Vagina (tissue), 2 donors: Measurements from ENCODE around the gene GLT1D1. TPM values are rescaled to one million over a fixed set of nuclear protein-coding genes. Genes with fewer than 3 reads are reported as not detected.

Experiments used
- DNase-seq, 2 donors: peaks; one replicate each; pipeline ENCODE4 v3.0.0-alpha.2; 2017; ENCODE audit errors: extremely low spot score in 2 of 2
- H3K27ac ChIP-seq: fragments of 200-600 bp; sonication (generic); one replicate; pipeline ENCODE4 v1.5.1; 2019
- H3K27me3 ChIP-seq: fragments of 200-600 bp; sonication (generic); one replicate; pipeline ENCODE4 v1.5.1; 2019
- H3K36me3 ChIP-seq, 2 donors: fragments of 200-600 bp; sonication (generic); one replicate each; pipeline ENCODE4 v1.5.1; 2017 to 2019
- H3K4me1 ChIP-seq: fragments of 200-600 bp; sonication (generic); one replicate; pipeline ENCODE4 v1.5.1; 2019
- H3K4me3 ChIP-seq, 2 donors: fragments of 200-600 bp; sonication (generic); 1 replicate in 1 of 2; 2 replicates in 1 of 2; pipeline ENCODE4 v1.5.1; 2016 to 2019
- H3K9me3 ChIP-seq: fragments of 200-600 bp; sonication (generic); one replicate; pipeline ENCODE4 v1.5.1; 2019
- CTCF ChIP-seq, 3 experiments: fragments of 450-650 bp in 2 of 3; fragments of 200-600 bp in 1 of 3; sonication (generic) in 1 of 3; IDR thresholded peaks; one replicate each; pipeline ENCODE4 v1.5.1; 2017 to 2019; ENCODE audit warnings: antibody characterized with exemption in 3 of 3, mild to moderate bottlenecking in 2 of 3, moderate library complexity in 2 of 3
- POLR2A ChIP-seq, 2 donors: fragments of 450-650 bp; IDR thresholded peaks; one replicate each; pipeline ENCODE4 v1.6.1; 2017; ENCODE audit warnings: antibody characterized with exemption in 2 of 2, mild to moderate bottlenecking in 2 of 2, moderate library complexity in 2 of 2
- POLR2AphosphoS5 ChIP-seq, 2 donors: sonication (generic); formaldehyde crosslinking; IDR thresholded peaks; one replicate each; pipeline ENCODE4 v1.9.0; 2017; ENCODE audit warnings: antibody characterized with exemption in 2 of 2, mild to moderate bottlenecking in 2 of 2, low read depth in 1 of 2; ENCODE audit not compliant: insufficient read depth in 1 of 2
- intact Hi-C: fragments of 100-400 bp; cut with DNase I; formaldehyde crosslinking; loops from one replicate; pipeline ENCODE4 v1.15.1; 2023
- total RNA-seq: library from RNA; depleted of rRNA; stranded (reverse); fragments of >200 nt; gene quantifications from one replicate; pipeline ENCODE4 v1.2.3, GENCODE V29; 2016

Gene GLT1D1
- total RNA-seq, 1 donor from 2014 or later = 0.74 TPM

DNA sequence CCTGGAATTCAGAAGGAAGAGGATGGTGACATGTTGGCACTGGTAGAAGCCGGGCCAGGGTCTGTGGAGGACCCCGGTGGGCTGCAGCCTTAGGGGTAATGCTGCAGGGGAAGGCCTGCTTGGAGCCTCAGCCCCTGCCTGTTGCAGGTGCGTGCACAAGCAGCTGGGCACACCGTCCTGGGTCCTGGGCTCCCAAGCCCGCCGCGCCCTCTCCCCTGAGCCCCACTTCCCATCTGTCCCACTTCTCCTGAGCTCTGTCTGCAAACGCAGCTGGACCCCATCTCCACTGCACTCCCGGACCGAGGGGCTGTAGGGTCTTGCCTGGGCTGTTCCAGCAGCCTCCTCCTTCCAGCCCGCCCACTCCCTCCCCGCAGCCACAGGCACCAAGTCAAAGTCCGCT is 116.8 kb downstream of the GLT1D1 start:
- TF ChIP-seq POLR2A (IDR thresholded peaks at IDR 0.05) = no peak
- no peak for TF ChIP-seq CTCF (IDR thresholded peaks at IDR 0.05)
- no peak for TF ChIP-seq POLR2AphosphoS5 (IDR thresholded peaks at IDR 0.05; ENCODE audit: insufficient read depth in 1 of 2, low read depth in 1 of 2)
- H3K4me1 ChIP-seq = no peaks in the 10 kb centered on the region
- no peak overlapping the region for H3K4me3 ChIP-seq
- H3K27me3 ChIP-seq = no peaks in the 10 kb centered on the region
- no peak for DNase-seq
- no peak overlapping the region for H3K27ac ChIP-seq
- H3K36me3 ChIP-seq = no peaks in the 10 kb centered on the region
- intact Hi-C loops = no loop called here
- no peaks in the 10 kb centered on the region for H3K9me3 ChIP-seq

DNA sequence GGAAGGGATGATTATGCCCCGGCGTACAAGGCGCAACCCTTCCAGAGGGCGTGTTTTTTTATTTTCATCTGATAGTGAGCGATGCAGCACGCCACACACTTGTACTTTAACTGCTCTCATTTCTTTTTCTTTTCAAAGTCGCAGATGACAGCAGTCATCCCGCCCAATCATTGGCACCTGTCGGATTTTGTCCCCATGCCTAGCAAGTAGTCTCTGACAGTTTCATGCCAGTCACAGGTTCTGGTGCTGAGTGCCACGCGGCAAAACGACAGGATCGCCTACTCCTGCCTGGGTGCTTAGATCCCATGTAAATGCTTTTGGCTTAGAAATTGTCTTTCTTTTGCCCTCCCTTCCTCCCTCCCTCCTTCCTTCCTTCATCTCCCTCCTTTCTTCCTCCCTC is 117.7 kb downstream of the GLT1D1 start:
- no peaks in the 10 kb centered on the region for H3K36me3 ChIP-seq
- no peak overlapping the region for H3K27ac ChIP-seq
- H3K27me3 ChIP-seq = no peaks in the 10 kb centered on the region
- no peaks in the 10 kb centered on the region for H3K9me3 ChIP-seq
- TF ChIP-seq CTCF (IDR thresholded peaks at IDR 0.05) (no peak), POLR2AphosphoS5 (IDR thresholded peaks at IDR 0.05; ENCODE audit: insufficient read depth in 1 of 2, low read depth in 1 of 2) (no peak), POLR2A (IDR thresholded peaks at IDR 0.05) (no peak)
- intact Hi-C loops = no loop called here
- no peak for DNase-seq
- no peaks in the 10 kb centered on the region for H3K4me1 ChIP-seq
- H3K4me3 ChIP-seq = no peak overlapping the region

- no peaks in the 10 kb centered on the region for H3K4me1 ChIP-seq
- H3K9me3 ChIP-seq = no peaks in the 10 kb centered on the region
- H3K36me3 ChIP-seq = no peaks in the 10 kb centered on the region
- no peak for TF ChIP-seq POLR2AphosphoS5 (IDR thresholded peaks at IDR 0.05; ENCODE audit: insufficient read depth in 1 of 2, low read depth in 1 of 2)
- no peak for TF ChIP-seq POLR2A (IDR thresholded peaks at IDR 0.05)
- TF ChIP-seq CTCF (IDR thresholded peaks at IDR 0.05) = no peak
- no peaks in the 10 kb centered on the region for H3K27me3 ChIP-seq
- no peak for DNase-seq
- no peak overlapping the region for H3K4me3 ChIP-seq
- intact Hi-C loops = no loop called here
- H3K27ac ChIP-seq = no peak overlapping the region
Measured at GRCh38 chr12:128971802-128972201, 118.5 kb downstream of the GLT1D1 start.

DNA sequence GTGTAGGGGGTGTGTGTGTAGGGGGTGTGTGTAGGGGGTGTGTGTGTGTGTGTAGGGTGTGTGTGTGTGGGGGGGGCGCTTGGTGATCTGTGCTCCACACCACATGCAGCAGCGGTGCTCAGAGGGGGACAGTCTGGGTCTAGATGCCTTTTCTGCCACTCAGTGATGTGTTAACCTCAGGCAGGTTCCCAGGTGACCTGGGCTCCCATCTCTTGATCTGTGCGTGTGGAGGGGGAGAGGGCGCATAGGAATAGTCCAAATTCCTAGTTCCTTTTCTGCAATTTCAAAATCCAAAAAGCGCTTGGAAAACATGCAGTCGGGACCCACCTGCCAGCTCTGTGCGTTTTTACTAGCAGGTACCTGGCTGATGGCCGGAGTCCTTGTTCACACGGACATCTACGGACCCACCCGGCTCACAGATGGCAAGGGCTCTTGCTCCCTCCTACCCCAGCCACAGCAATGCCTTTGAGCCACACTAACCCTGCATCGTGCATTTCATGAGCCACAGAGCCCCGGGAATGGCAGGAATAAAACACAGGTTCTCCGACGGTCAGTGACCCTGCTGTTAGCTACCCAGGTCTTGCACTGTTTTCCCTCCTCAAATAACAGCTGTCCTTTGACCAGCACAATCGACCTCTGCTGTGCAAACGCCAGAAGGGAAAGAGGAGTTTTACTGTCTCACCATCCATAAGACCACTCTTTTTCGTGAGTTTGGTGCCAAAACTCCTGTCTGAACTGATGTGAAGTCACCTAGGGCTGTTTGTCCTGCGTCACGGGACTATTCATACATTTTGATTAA is 120.8 kb downstream of the GLT1D1 start:
- intact Hi-C loops = no loop called here

More for the DNA sequence above, 120.8 kb downstream of the GLT1D1 start:
- Histone ChIP-seq H3K4me3 (no peak overlapping the region), H3K4me1 (no peaks in the 10 kb centered on the region), H3K36me3 (no peaks in the 10 kb centered on the region), H3K27me3 (no peaks in the 10 kb centered on the region), H3K9me3 (no peaks in the 10 kb centered on the region), H3K27ac (no peak overlapping the region)
- DNase-seq = no peak
- TF ChIP-seq CTCF (IDR thresholded peaks at IDR 0.05) (no peak), POLR2AphosphoS5 (IDR thresholded peaks at IDR 0.05; ENCODE audit: insufficient read depth in 1 of 2, low read depth in 1 of 2) (no peak), POLR2A (IDR thresholded peaks at IDR 0.05) (no peak)
